IMR-90 (cell line): ENCODE data around the gene MAPKAPK2. TPM values are rescaled to one million over a fixed set of nuclear protein-coding genes. Genes with fewer than 3 reads are reported as not detected.

Source experiments
- ATAC-seq: fragments of 200-7000 bp; cut with Tn5 transposase; 2 replicates; pipeline ENCODE4 v1.9.1; 2020; ENCODE audit warnings: low read depth, mild to moderate bottlenecking, moderate library complexity
- BruUV-seq: library from RNA; stranded (reverse); fragments of 400-500 nt; replicated peaks from 2 replicates; lab custom pipeline; 2021; lab: Mats Ljungman, UMichigan
- CTCF ChIA-PET: fragments of 300-600 bp; formaldehyde crosslinking; extraction: SDS; loops from one replicate; lab custom pipeline; 2021; ENCODE audit warnings: antibody characterized with exemption; lab: Yijun Ruan, JAX
- POLR2A ChIA-PET: fragments of 300-600 bp; sonication (Branson Sonifier 250); formaldehyde crosslinking; loops from one replicate; lab custom pipeline; 2022; ENCODE audit warnings: antibody characterized with exemption; ENCODE audit not compliant: unreplicated experiment; lab: Charles Lee
- DNase-seq: peaks from one replicate; pipeline ENCODE4 v3.0.0; 2013
- H2AFZ ChIP-seq: replicated peaks from 2 replicates; pipeline ENCODE3; 2013; ENCODE audit warnings: low read length, mild to moderate bottlenecking; ENCODE audit not compliant: poor library complexity
- H2AK5ac ChIP-seq: 2 replicates; pipeline ENCODE4 v1.6.1; 2013; ENCODE audit warnings: low read depth, low read length, inconsistent platforms
- H2AK9ac ChIP-seq: replicated peaks from 2 replicates; pipeline ENCODE3; 2013; ENCODE audit warnings: mild to moderate bottlenecking, low read depth, low read length, moderate library complexity; ENCODE audit not compliant: poor library complexity
- H2BK120ac ChIP-seq: 2 replicates; pipeline ENCODE4 v1.6.1; 2013; ENCODE audit warnings: low read depth, low read length, inconsistent platforms
- H2BK15ac ChIP-seq: 3 replicates; pipeline ENCODE4 v1.6.1; 2013; ENCODE audit warnings: low read depth, low read length, inconsistent platforms
- H2BK20ac ChIP-seq: 2 replicates; pipeline ENCODE4 v1.6.1; 2013; ENCODE audit warnings: low read depth, mild to moderate bottlenecking, inconsistent platforms, low read length, moderate library complexity
- H2BK5ac ChIP-seq: 2 replicates; pipeline ENCODE4 v1.6.1; 2013; ENCODE audit warnings: mild to moderate bottlenecking, low read depth, low read length, inconsistent platforms; ENCODE audit not compliant: poor library complexity, severe bottlenecking
- H3K14ac ChIP-seq: replicated peaks from 2 replicates; pipeline ENCODE4 v1.6.1; 2013; ENCODE audit warnings: low read depth, low read length, inconsistent platforms
- H3K18ac ChIP-seq: 2 replicates; pipeline ENCODE4 v1.6.1; 2013; ENCODE audit warnings: low read depth, low read length, control low read depth
- H3K23ac ChIP-seq: 2 replicates; pipeline ENCODE4 v1.6.1; 2013; ENCODE audit warnings: low read depth, low read length, inconsistent platforms
- H3K27ac ChIP-seq: 2 replicates; pipeline ENCODE4 v1.5.1; 2013; ENCODE audit warnings: mild to moderate bottlenecking, control low read depth, low read length; ENCODE audit not compliant: insufficient read depth
- H3K27me3 ChIP-seq: 2 replicates; pipeline ENCODE4 v1.6.1; 2013; ENCODE audit warnings: low read length; ENCODE audit not compliant: control insufficient read depth, insufficient read depth
- H3K36me3 ChIP-seq: 2 replicates; pipeline ENCODE4 v1.6.1; 2013; ENCODE audit warnings: low read length, mixed read lengths; ENCODE audit not compliant: control insufficient read depth, insufficient read depth
- H3K4ac ChIP-seq: 2 replicates; pipeline ENCODE4 v1.6.1; 2013; ENCODE audit warnings: low read depth, low read length, inconsistent platforms
- H3K4me1 ChIP-seq: 2 replicates; pipeline ENCODE4 v1.6.1; 2013; ENCODE audit warnings: low read length, mixed read lengths; ENCODE audit not compliant: control insufficient read depth, insufficient read depth
- H3K4me2 ChIP-seq: 2 replicates; pipeline ENCODE4 v1.6.1; 2013; ENCODE audit warnings: low read depth, mild to moderate bottlenecking, control low read depth, low read length, moderate library complexity
- H3K4me3 ChIP-seq: 2 replicates; pipeline ENCODE4 v1.5.1; 2013; ENCODE audit warnings: low read depth, mild to moderate bottlenecking, control low read depth, low read length, moderate library complexity; ENCODE audit not compliant: insufficient read depth
- H3K56ac ChIP-seq: 2 replicates; pipeline ENCODE4 v1.6.1; 2013; ENCODE audit warnings: low read length, inconsistent platforms; ENCODE audit not compliant: insufficient read depth; ENCODE audit errors: extremely low read depth
- H3K79me1 ChIP-seq, 2 experiments: 2 replicates each; pipeline ENCODE4 v1.6.1; 2013; ENCODE audit warnings: low read length in 2 of 2, inconsistent platforms in 1 of 2, low read depth in 1 of 2
- H3K9ac ChIP-seq: 2 replicates; pipeline ENCODE4 v1.6.1; 2013; ENCODE audit warnings: low read depth, low read length, control low read depth
- H3K9me1 ChIP-seq: 2 replicates; pipeline ENCODE4 v1.6.1; 2013; ENCODE audit warnings: low read length, inconsistent platforms; ENCODE audit not compliant: insufficient read depth
- H3K9me3 ChIP-seq: 2 replicates; pipeline ENCODE4 v1.6.1; 2013; ENCODE audit warnings: low read length; ENCODE audit not compliant: control insufficient read depth, insufficient read depth
- H4K20me1 ChIP-seq: 2 replicates; pipeline ENCODE4 v1.6.1; 2013; ENCODE audit warnings: low read length, inconsistent platforms; ENCODE audit not compliant: insufficient read depth
- H4K5ac ChIP-seq: 2 replicates; pipeline ENCODE4 v1.6.1; 2013; ENCODE audit warnings: mild to moderate bottlenecking, low read depth, low read length, control low read depth
- H4K8ac ChIP-seq, 2 experiments: 2 replicates each; pipeline ENCODE4 v1.6.1; 2013; ENCODE audit warnings: low read depth in 2 of 2, low read length in 2 of 2, control low read depth in 1 of 2, inconsistent platforms in 1 of 2
- H4K91ac ChIP-seq: 2 replicates; pipeline ENCODE4 v1.6.1; 2013; ENCODE audit warnings: low read depth, low read length, inconsistent platforms; ENCODE audit not compliant: insufficient read depth
- BHLHE40 ChIP-seq: fragments of 150-350 bp; IDR thresholded peaks from 2 replicates; pipeline ENCODE4 v1.6.1; 2016; ENCODE audit warnings: mild to moderate bottlenecking, low read depth, low read length
- CEBPB ChIP-seq: IDR thresholded peaks from 2 replicates; pipeline ENCODE4 v1.6.1; 2012; ENCODE audit warnings: low read depth, low read length, improper control_type of control experiment
- CHD1 ChIP-seq: IDR thresholded peaks from 2 replicates; pipeline ENCODE4 v1.6.1; 2012; ENCODE audit warnings: low read depth, low read length, improper control_type of control experiment
- FOS ChIP-seq: fragments of 150-350 bp; IDR thresholded peaks from 2 replicates; pipeline ENCODE4 v1.6.1; 2016; ENCODE audit warnings: low read depth, low read length
- MAFK ChIP-seq: IDR thresholded peaks from 2 replicates; pipeline ENCODE4 v1.6.1; 2012; ENCODE audit warnings: low read depth, low read length, improper control_type of control experiment
- MAZ ChIP-seq: IDR thresholded peaks from 2 replicates; pipeline ENCODE4 v1.6.1; 2012; ENCODE audit warnings: low read depth, mild to moderate bottlenecking, low read length, improper control_type of control experiment, moderate library complexity, borderline replicate concordance
- MXI1 ChIP-seq: IDR thresholded peaks from 2 replicates; pipeline ENCODE4 v1.6.1; 2012; ENCODE audit warnings: low read depth, mild to moderate bottlenecking, low read length, moderate library complexity, borderline replicate concordance
- NFE2L2 ChIP-seq: fragments of 150-350 bp; IDR thresholded peaks from 2 replicates; pipeline ENCODE4 v1.6.1; 2016; ENCODE audit warnings: low read depth, mild to moderate bottlenecking, low read length
- POLR2A ChIP-seq: IDR thresholded peaks from 2 replicates; pipeline ENCODE4 v1.6.1; 2012; ENCODE audit warnings: mild to moderate bottlenecking, low read depth, low read length
- RAD21 ChIP-seq: IDR thresholded peaks from 2 replicates; pipeline ENCODE4 v1.6.1; 2012; ENCODE audit warnings: low read length, improper control_type of control experiment
- RCOR1 ChIP-seq: IDR thresholded peaks from 2 replicates; pipeline ENCODE4 v1.6.1; 2012; ENCODE audit warnings: mild to moderate bottlenecking, low read length, improper control_type of control experiment; ENCODE audit not compliant: insufficient replicate concordance
- RFX5 ChIP-seq: IDR thresholded peaks from 2 replicates; pipeline ENCODE4 v1.8.0; 2012; ENCODE audit warnings: low read depth, mild to moderate bottlenecking, low read length, moderate library complexity
- SMC3 ChIP-seq: fragments of 150-350 bp; IDR thresholded peaks from 2 replicates; pipeline ENCODE4 v1.6.1; 2016; ENCODE audit warnings: low read depth, mild to moderate bottlenecking, antibody characterized with exemption, low read length, moderate library complexity
- WGBS, 2 experiments: methylation state at CpG; one replicate each; pipeline versions ENCODE4 v1.1.5 to v1.1.7; 2013; ENCODE audit warnings: missing lambda C conversion rate in 2 of 2; ENCODE audit not compliant: insufficient read length in 1 of 2; ENCODE audit errors: extremely low coverage in 2 of 2; 5-methylcytosine and 5-hydroxymethylcytosine counted together
- dilution Hi-C: fragments of 300-500 bp; cut with HindIII; formaldehyde crosslinking; loops from one replicate; pipeline ENCODE4 v1.14.3; 2018; ENCODE audit warnings: low sequenced_read_pairs; ENCODE audit not compliant: unreplicated experiment
- in situ Hi-C: fragments of 300-500 bp; cut with MboI; formaldehyde crosslinking; loops from 3 replicates; pipeline ENCODE4 v1.14.3; 2019; ENCODE audit warnings: low sequenced_read_pairs, inconsistent platforms, mixed read lengths
- intact Hi-C: fragments of 100-400 bp; cut with micrococcal nuclease; formaldehyde crosslinking; loops from 2 replicates; pipeline ENCODE4 v1.10.0; 2022
- polyA plus RNA-seq, 3 experiments: library from polyadenylated mRNA; depleted of rRNA; stranded (reverse); fragments of >200 nt; gene quantifications; 2 replicates each; pipeline ENCODE4 v1.2.3, GENCODE V29; 2012; ENCODE audit warnings: low replicate concordance in 1 of 3
- total RNA-seq: library from RNA; depleted of rRNA; stranded (reverse); fragments of >200 nt; gene quantifications from 2 replicates; pipeline ENCODE4 v1.2.3, GENCODE V29; 2012
- TF ChIP-seq, protein P1 (sequence below): conservative IDR thresholded peaks from 2 replicates; pipeline ENCODE4 v1.5.1; 2012; ENCODE audit warnings: mild to moderate bottlenecking, low read depth, low read length, improper control_type of control experiment
- TF ChIP-seq, protein P2 (sequence below): fragments of 150-350 bp; IDR thresholded peaks from 2 replicates; pipeline ENCODE4 v1.6.1; 2016; ENCODE audit warnings: low read depth, mild to moderate bottlenecking, low read length, moderate library complexity, borderline replicate concordance

The MAPKAPK2 gene
- total and polyA plus RNA-seq, 2 of the 4 experiments (the other 2 are of a cell fraction) = 56.5 to 66.4 TPM

DNA sequence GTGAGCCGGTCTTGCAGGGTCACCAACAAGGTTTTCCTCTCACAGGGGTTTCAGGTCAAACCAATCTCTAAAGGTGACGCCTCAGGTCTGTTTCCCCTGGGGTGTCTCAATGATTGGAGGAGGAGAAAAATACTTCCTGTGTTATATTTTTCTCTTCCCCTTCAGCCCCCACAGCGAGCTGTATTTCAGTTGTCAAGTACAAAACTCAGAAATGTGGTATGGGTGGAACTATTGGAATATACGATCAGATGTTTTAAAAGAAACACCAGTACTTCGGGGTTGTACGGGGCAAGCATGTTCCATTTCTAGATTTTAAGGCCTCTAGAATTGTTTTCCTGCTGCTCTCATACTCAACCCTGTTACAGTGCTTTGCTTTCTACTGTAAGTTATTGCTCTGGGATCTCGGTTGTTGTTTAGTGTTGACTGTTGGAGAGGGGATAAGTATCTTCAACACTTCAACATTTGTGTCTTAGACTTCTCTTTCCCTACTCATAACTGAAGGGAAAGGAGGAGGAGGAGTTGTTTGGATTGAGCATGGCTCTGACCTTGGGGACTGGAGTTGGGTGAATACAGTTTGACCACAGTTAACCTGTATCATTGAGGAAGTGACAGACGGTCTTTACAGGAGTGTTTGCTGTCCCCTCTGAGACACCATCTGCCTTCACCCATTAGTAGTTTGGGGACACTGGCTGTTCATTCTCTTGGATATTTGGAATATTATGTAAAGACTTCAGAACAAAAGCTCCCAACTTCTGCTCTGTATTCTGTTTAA lies 2.0 kb downstream of the MAPKAPK2 start:
- Histone ChIP-seq H3K4me3 (peak overlapping the region; percentile 88), H3K23ac (peak overlapping the region; percentile 68), H3K18ac (no peak overlapping the region; the same call in none of the 2 replicates), H3K9ac (peak overlapping the region; percentile 99), H3K36me3 (no peaks in the 10 kb centered on the region), H2AK5ac (peak overlapping the region; percentile 42; the same call in 1 of the 2 replicates), H3K4me2 (peak overlapping the region; percentile 83), H4K91ac (0 out of 2 replicates have a peak overlapping the region, but pooled peaks have one; percentile 20), H2BK120ac (peak overlapping the region; percentile 8; the same call in 1 of the 2 replicates), H4K5ac (no peak overlapping the region; the same call in 1 of the 2 replicates), H4K20me1 (peaks cover 61% of the 10 kb centered on the region), H2BK15ac (no peak overlapping the region), H3K4me1 (peaks cover 33% of the 10 kb centered on the region), H2AFZ (peak overlapping the region; percentile 60), H3K9me3 (no peaks in the 10 kb centered on the region), H3K4ac (peak overlapping the region; percentile 31), H3K14ac (peak overlapping the region; percentile 42; the same call in 1 of the 2 replicates), H3K27me3 (no peaks in the 10 kb centered on the region), H2BK20ac (no peak overlapping the region), H2AK9ac (peak overlapping the region; percentile 66), H3K27ac (peak overlapping the region; percentile 99), H3K56ac (peak overlapping the region; percentile 18; the same call in 1 of the 2 replicates), H4K8ac (peak overlapping the region in 1 of 2 experiments; percentile 25; a peak in 1 of 4 replicates), H3K9me1 (peaks cover 35% of the 10 kb centered on the region), H3K79me1 (peaks cover 0 to 54% of the 10 kb centered on the region in 2 experiments; a peak in 3 of 4 replicates), H2BK5ac (peak overlapping the region; percentile 30)
- dilution Hi-C loops = no loop called here
- in situ Hi-C loops = no loop called here
- ChIA-PET POLR2A (no interaction called here), CTCF (no interaction called here)
- intact Hi-C loops = loop anchor here (2.0 to 5.0 kb wide), 2 partner anchors 18 to 36 kb away; no protein-coding TSS in a partner anchor
- DNase-seq (no peak), ATAC-seq (no peak; the same call in 1 of the 2 replicates)
- TF ChIP-seq RFX5 (no peak), BHLHE40 (no peak), SMC3 (no peak), MAFK (no peak), NFE2L2 (no peak), POLR2A (no peak), RCOR1 (no peak), CHD1 (no peak), CEBPB (no peak), MAZ (no peak), RAD21 (no peak), MXI1 (no peak), FOS (no peak)
- TF ChIP-seq, protein P1, sequence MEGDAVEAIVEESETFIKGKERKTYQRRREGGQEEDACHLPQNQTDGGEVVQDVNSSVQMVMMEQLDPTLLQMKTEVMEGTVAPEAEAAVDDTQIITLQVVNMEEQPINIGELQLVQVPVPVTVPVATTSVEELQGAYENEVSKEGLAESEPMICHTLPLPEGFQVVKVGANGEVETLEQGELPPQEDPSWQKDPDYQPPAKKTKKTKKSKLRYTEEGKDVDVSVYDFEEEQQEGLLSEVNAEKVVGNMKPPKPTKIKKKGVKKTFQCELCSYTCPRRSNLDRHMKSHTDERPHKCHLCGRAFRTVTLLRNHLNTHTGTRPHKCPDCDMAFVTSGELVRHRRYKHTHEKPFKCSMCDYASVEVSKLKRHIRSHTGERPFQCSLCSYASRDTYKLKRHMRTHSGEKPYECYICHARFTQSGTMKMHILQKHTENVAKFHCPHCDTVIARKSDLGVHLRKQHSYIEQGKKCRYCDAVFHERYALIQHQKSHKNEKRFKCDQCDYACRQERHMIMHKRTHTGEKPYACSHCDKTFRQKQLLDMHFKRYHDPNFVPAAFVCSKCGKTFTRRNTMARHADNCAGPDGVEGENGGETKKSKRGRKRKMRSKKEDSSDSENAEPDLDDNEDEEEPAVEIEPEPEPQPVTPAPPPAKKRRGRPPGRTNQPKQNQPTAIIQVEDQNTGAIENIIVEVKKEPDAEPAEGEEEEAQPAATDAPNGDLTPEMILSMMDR = no peak
- TF ChIP-seq, protein P2, sequence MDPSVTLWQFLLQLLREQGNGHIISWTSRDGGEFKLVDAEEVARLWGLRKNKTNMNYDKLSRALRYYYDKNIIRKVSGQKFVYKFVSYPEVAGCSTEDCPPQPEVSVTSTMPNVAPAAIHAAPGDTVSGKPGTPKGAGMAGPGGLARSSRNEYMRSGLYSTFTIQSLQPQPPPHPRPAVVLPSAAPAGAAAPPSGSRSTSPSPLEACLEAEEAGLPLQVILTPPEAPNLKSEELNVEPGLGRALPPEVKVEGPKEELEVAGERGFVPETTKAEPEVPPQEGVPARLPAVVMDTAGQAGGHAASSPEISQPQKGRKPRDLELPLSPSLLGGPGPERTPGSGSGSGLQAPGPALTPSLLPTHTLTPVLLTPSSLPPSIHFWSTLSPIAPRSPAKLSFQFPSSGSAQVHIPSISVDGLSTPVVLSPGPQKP = no peak
- no CpG with 5 or more reads among the region's 8 CpGs for WGBS, 2 experiments
- no TSS peak for BruUV-seq
